AG09309 (cell line): ENCODE measurements around the gene SDC1.

Source experiments
- DNase-seq: peaks from one replicate; pipeline ENCODE4 v3.0.0-alpha.2; 2010; ENCODE audit warnings: low read depth
- H3K4me3 ChIP-seq: 2 replicates; pipeline ENCODE4 v1.5.1; 2011; ENCODE audit warnings: mild to moderate bottlenecking, low read depth, low read length, moderate library complexity; ENCODE audit not compliant: control insufficient read depth
- CTCF ChIP-seq: IDR thresholded peaks from 2 replicates; pipeline ENCODE4 v1.5.1; 2011; ENCODE audit warnings: mild to moderate bottlenecking, low read depth, low read length, inconsistent platforms; ENCODE audit not compliant: insufficient read depth, control insufficient read depth; ENCODE audit errors: missing control alignments

The SDC1 gene

GRCh38 chr2:20178666-20179465 is 46.1 kb downstream of the SDC1 start:
- no peak overlapping the region for H3K4me3 ChIP-seq
- no peak for TF ChIP-seq CTCF
- DNase-seq, result no peak

- TF ChIP-seq CTCF, result no peak
- DNase-seq, result no peak
These were observed 46.7 kb downstream of the SDC1 start for GRCh38 chr2:20178249-20178607.

GRCh38 chr2:20177556-20178248 is 47.2 kb downstream of the SDC1 start:
- no peak overlapping the region for H3K4me3 ChIP-seq
- TF ChIP-seq CTCF, result no peak
- no peak for DNase-seq

More at GRCh38 chr2:20178249-20178607, 46.7 kb downstream of the SDC1 start:
- H3K4me3 ChIP-seq, result no peak overlapping the region

GRCh38 chr2:20176760-20177159 is 48.2 kb downstream of the SDC1 start:
- no peak overlapping the region for H3K4me3 ChIP-seq
- TF ChIP-seq CTCF, result no peak
- no peak for DNase-seq

GRCh38 chr2:20175931-20176330 is 49.0 kb downstream of the SDC1 start:
- no peak for DNase-seq
- no peak overlapping the region for H3K4me3 ChIP-seq
- no peak for TF ChIP-seq CTCF

GRCh38 chr2:20175267-20175666 is 49.7 kb downstream of the SDC1 start:
- DNase-seq, result no peak
- H3K4me3 ChIP-seq, result no peak overlapping the region
- TF ChIP-seq CTCF, result no peak
